Fibroblast of lung (primary cell): Measurements from ENCODE around the gene CCNI. TPM values are rescaled to one million over a fixed set of nuclear protein-coding genes. Genes with fewer than 3 reads are reported as not detected.

Experiments used
- DNase-seq, 2 donors: peaks; one replicate each; pipeline versions ENCODE4 v3.0.0 to v3.0.0-alpha.2; 2010; ENCODE audit warnings: low read depth in 2 of 2
- H2AFZ ChIP-seq: 2 replicates; pipeline ENCODE4 v1.5.1; 2012; ENCODE audit warnings: low read length, control low read depth, inconsistent platforms
- H3K27ac ChIP-seq: 2 replicates; pipeline ENCODE4 v1.5.1; 2011; ENCODE audit warnings: low read length, control low read depth; ENCODE audit not compliant: insufficient read depth
- H3K27me3 ChIP-seq: 2 replicates; pipeline ENCODE4 v1.5.1; 2011; ENCODE audit warnings: mild to moderate bottlenecking, low read length; ENCODE audit not compliant: control insufficient read depth, insufficient read depth
- H3K36me3 ChIP-seq: 2 replicates; pipeline ENCODE4 v1.5.1; 2011; ENCODE audit warnings: low read length; ENCODE audit not compliant: control insufficient read depth, insufficient read depth
- H3K4me1 ChIP-seq: 2 replicates; pipeline ENCODE4 v1.5.1; 2011; ENCODE audit warnings: low read length; ENCODE audit not compliant: control insufficient read depth, insufficient read depth; ENCODE audit errors: extremely low read depth
- H3K4me2 ChIP-seq: 2 replicates; pipeline ENCODE4 v1.5.1; 2011; ENCODE audit warnings: low read length, control low read depth; ENCODE audit not compliant: insufficient read depth; ENCODE audit errors: extremely low read depth
- H3K4me3 ChIP-seq, 4 experiments: fragments of 200-600 bp in 1 of 4; sonication (generic) in 1 of 4; replicated peaks in 1 of 4; 2 replicates each; pipeline ENCODE4 v1.5.1; 2011 to 2016; ENCODE audit warnings: low read length in 4 of 4, low read depth in 3 of 4, mild to moderate bottlenecking in 3 of 4, control low read depth in 2 of 4, inconsistent platforms in 1 of 4, mixed read lengths in 1 of 4; ENCODE audit not compliant: insufficient read depth in 1 of 4; ENCODE audit errors: control extremely low read depth in 1 of 4
- H3K79me2 ChIP-seq: 2 replicates; pipeline ENCODE4 v1.5.1; 2012; ENCODE audit warnings: mild to moderate bottlenecking, low read length, inconsistent platforms; ENCODE audit not compliant: control insufficient read depth, insufficient read depth
- H3K9ac ChIP-seq: 2 replicates; pipeline ENCODE4 v1.5.1; 2011; ENCODE audit warnings: mild to moderate bottlenecking, low read length, control low read depth; ENCODE audit not compliant: insufficient read depth
- H3K9me3 ChIP-seq: 2 replicates; pipeline ENCODE4 v1.5.1; 2012; ENCODE audit warnings: low read depth, low read length; ENCODE audit not compliant: control insufficient read depth, insufficient read depth
- H4K20me1 ChIP-seq: 2 replicates; pipeline ENCODE4 v1.5.1; 2011; ENCODE audit warnings: low read length; ENCODE audit not compliant: control insufficient read depth, insufficient read depth; ENCODE audit errors: extremely low read depth
- CTCF ChIP-seq, 2 donors: IDR thresholded peaks in 1 of 2; conservative IDR thresholded peaks in 1 of 2; 1 replicate in 1 of 2; 2 replicates in 1 of 2; pipeline ENCODE4 v1.5.1; 2011 to 2012; ENCODE audit warnings: low read length in 2 of 2, control low read depth in 1 of 2, inconsistent platforms in 1 of 2, low read depth in 1 of 2, mild to moderate bottlenecking in 1 of 2
- EZH2 ChIP-seq: IDR thresholded peaks from 2 replicates; pipeline ENCODE4 v1.5.1; 2012; ENCODE audit warnings: low read length, control low read depth, mild to moderate bottlenecking; ENCODE audit errors: missing control alignments
- polyA plus RNA-seq, 2 donors: library from polyadenylated mRNA; depleted of rRNA in 1 of 2; stranded (reverse) in 1 of 2; unstranded in 1 of 2; fragments of >200 nt; gene quantifications; 2 replicates each; pipeline ENCODE4 v1.2.1, GENCODE V29; 2011 to 2012; ENCODE audit warnings: missing spikeins in 1 of 2
- total RNA-seq: library from RNA; depleted of rRNA; stranded (reverse); fragments of >200 nt; gene quantifications from 2 replicates; pipeline ENCODE4 v1.2.1, GENCODE V29; 2014

Gene CCNI
- total and polyA plus RNA-seq, 2 donors (not counting 1 experiment from before 2014, with no cell fraction given): 151 to 216 TPM

- H3K4me1 ChIP-seq: peaks cover 30% of the 10 kb centered on the region
- peak; percentile 25 to 80 for DNase-seq
These were observed 73.3 kb downstream of the CCNI start for GRCh38 chr4:77002321-77003107.

DNA sequence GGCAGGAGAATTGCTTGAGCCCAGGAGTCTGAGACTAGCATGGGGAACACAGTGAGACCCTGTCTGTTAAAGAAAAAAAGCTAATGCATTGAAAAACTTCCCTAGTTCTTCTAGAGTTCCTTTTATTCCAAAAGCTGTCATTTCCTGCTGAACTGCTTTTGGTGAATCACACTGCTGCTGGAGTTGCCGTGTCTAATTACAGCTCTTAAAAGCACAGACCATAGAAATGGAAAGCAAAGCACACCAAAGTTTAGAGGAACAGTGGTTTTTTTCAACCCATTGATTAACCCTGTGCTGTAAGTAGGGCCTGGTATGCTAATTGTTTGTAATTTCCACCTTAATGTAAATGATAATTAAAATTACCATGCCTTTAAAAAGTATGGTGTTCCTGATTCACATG, 73.9 kb downstream of the CCNI start:
- H3K79me2 ChIP-seq: peaks cover 36% of the 10 kb centered on the region

More at GRCh38 chr4:77002321-77003107, 73.3 kb downstream of the CCNI start:
- H3K9ac ChIP-seq: no peak overlapping the region
- no peak overlapping the region for H2AFZ ChIP-seq
- peak overlapping the region; percentile 57 for H3K27ac ChIP-seq
- H3K79me2 ChIP-seq: peaks cover 30% of the 10 kb centered on the region
- H3K4me3 ChIP-seq: no peak overlapping the region
- no peak overlapping the region for H3K4me2 ChIP-seq
- H3K27me3 ChIP-seq: no peaks in the 10 kb centered on the region
- no peaks in the 10 kb centered on the region for H3K9me3 ChIP-seq
- no peaks in the 10 kb centered on the region for H4K20me1 ChIP-seq
- peaks cover 11% of the 10 kb centered on the region for H3K36me3 ChIP-seq
- TF ChIP-seq CTCF (conservative IDR thresholded peaks at IDR 0.05 in 1 of 2, IDR thresholded peaks at IDR 0.05 in 1 of 2; ENCODE audit: low read depth in 1 of 2, low read length in 2 of 2): no peak
- no peak for TF ChIP-seq EZH2

More for the DNA sequence above, 73.9 kb downstream of the CCNI start:
- peak; percentile 70 to 82 for DNase-seq
- no peak for TF ChIP-seq CTCF (conservative IDR thresholded peaks at IDR 0.05 in 1 of 2, IDR thresholded peaks at IDR 0.05 in 1 of 2; ENCODE audit: low read depth in 1 of 2, low read length in 2 of 2)
- TF ChIP-seq EZH2: no peak
- H3K36me3 ChIP-seq: peaks cover 16% of the 10 kb centered on the region
- H3K9ac ChIP-seq: no peak overlapping the region
- peak overlapping the region; percentile 33 for H3K4me2 ChIP-seq
- no peak overlapping the region for H3K4me3 ChIP-seq
- no peaks in the 10 kb centered on the region for H3K27me3 ChIP-seq
- H3K9me3 ChIP-seq: no peaks in the 10 kb centered on the region
- H2AFZ ChIP-seq: no peak overlapping the region
- peak overlapping the region; percentile 57 for H3K27ac ChIP-seq
- no peaks in the 10 kb centered on the region for H4K20me1 ChIP-seq
- peaks cover 27% of the 10 kb centered on the region for H3K4me1 ChIP-seq
